GM20431 (cell line): Measurements from ENCODE around the gene ALDH1L1.

Source experiments
- in situ Hi-C: fragments of 300-500 bp; cut with MseI, MboI; formaldehyde crosslinking; loops from one replicate; pipeline ENCODE4 v1.15.0; 2020; ENCODE audit warnings: low sequenced_read_pairs; ENCODE audit not compliant: unreplicated experiment

ALDH1L1 gene

GRCh38 chr3:126197343-126197742, 17.0 kb upstream of the ALDH1L1 start:
- in situ Hi-C loops = no loop called here

GRCh38 chr3:126194713-126195305, 14.4 kb upstream of the ALDH1L1 start:
- in situ Hi-C loops = no loop called here

GRCh38 chr3:126191246-126191645, 10.9 kb upstream of the ALDH1L1 start:
- in situ Hi-C loops = no loop called here

- in situ Hi-C loops = no loop called here
Observed at GRCh38 chr3:126187920-126188319, 7.5 kb upstream of the ALDH1L1 start.

- in situ Hi-C loops = no loop called here
Observed at GRCh38 chr3:126186749-126187148, 6.4 kb upstream of the ALDH1L1 start.

DNA sequence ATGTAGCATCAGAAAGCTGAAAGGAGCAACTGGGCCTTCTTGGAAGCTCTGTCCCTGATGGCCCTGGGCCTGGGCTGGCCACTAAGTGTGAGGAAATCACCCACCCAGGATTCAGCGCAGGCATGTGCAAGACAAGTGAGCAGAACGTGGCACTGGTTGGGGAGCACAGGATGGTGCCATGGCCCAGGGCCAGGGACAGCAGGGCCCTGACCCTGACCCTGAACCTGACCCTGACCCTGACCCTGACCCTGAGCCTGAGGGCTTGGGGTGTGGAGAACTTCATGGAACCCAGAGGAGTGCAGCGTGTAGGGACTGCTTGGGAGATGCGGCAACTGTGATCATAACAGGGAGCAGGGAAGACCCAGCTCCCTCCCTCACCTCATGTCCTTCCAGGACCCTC, 5.9 kb upstream of the ALDH1L1 start:
- in situ Hi-C loops = no loop called here

DNA sequence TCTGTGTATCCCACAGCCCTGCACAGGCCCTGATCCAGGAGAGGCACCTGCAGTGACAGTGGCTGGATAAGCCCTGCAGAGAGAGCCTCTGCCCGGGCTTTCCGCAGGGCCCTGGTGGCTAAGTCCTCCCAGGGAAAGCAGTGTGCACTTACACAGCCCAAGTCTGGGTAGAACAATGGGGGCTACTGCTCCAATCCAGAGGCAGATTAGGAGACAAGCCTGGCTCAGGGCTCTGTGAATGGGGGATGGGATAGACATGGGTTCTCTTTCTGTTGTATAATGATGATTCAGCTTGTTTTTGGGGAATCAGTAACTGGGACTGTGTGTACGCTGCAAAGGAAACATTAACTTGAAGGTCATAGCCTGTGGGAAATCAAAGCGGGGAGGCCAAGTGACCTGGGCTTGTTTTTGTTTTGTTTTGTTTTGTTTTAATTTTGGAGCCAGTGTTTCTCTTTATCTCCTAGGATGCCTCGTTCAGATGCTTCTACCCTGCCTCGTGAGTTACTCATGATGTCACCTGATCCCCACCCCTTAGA, 4.1 kb upstream of the ALDH1L1 start:
- in situ Hi-C loops = no loop called here

- in situ Hi-C loops = no loop called here
Observed at GRCh38 chr3:126181398-126181725, 976 bp upstream of the ALDH1L1 start.

DNA sequence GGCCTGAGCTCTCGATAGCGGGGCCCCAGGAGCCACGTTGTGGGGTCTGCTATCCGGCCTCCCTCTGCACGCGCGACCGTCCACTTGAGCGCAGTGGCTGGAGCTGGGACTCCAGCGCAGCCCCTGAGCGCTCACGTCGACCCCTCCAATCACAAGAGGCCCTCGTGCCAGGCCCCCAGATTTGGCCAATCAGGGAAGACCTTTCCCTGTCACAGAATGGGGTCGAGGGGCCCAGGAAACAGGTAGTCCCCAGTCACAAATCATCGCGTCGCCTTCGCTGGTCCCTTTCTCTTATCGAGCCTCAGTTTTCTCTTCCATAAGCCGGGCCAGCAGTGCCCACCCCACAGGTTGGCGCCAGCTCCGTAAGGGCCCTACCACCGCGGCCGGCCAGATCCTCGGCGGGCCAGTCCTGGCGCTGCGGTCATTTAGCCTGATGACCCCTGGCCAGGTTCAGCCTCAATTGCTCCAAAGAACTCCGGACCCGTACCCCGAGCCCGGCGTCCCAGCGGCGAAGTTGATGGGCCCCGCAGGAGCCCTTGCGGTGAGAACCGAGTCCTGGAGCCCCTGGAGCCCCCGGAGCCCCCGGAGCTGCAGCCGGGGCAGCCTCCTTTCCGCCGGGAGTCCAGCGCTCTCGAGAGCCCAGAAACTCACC, 435 bp downstream of the ALDH1L1 start:
- in situ Hi-C loops = no loop called here

GRCh38 chr3:126170073-126170777, 10.2 kb downstream of the ALDH1L1 start:
- in situ Hi-C loops = no loop called here

GRCh38 chr3:126167566-126167965, 12.8 kb downstream of the ALDH1L1 start:
- in situ Hi-C loops = no loop called here

- in situ Hi-C loops = no loop called here
Observed at GRCh38 chr3:126166009-126166408, 14.4 kb downstream of the ALDH1L1 start.

DNA sequence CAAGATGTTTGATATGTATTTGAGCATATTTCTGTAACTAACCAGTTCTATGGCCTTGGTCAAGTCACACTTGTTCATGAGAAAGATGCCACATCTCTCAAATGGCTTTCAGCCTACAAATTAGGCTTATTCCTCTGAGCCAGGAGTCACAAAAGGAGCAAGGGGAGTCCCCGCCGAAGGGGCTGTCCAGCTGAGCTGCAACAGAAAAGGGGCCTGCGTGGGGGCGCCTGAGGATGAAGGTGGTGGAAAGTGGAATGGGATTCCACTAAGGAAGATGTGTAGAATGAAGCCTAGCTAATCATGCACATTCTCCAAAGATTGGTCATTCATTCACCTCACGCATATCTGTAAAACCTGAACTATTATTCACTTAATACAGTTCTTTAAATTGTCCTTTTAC, 19.1 kb downstream of the ALDH1L1 start:
- in situ Hi-C loops = no loop called here

- in situ Hi-C loops = no loop called here
Observed at GRCh38 chr3:126160243-126161210, 19.9 kb downstream of the ALDH1L1 start.

- in situ Hi-C loops = no loop called here
Observed at GRCh38 chr3:126159476-126159875, 20.9 kb downstream of the ALDH1L1 start.

- in situ Hi-C loops = no loop called here
Observed at GRCh38 chr3:126158912-126159454, 21.4 kb downstream of the ALDH1L1 start.

DNA sequence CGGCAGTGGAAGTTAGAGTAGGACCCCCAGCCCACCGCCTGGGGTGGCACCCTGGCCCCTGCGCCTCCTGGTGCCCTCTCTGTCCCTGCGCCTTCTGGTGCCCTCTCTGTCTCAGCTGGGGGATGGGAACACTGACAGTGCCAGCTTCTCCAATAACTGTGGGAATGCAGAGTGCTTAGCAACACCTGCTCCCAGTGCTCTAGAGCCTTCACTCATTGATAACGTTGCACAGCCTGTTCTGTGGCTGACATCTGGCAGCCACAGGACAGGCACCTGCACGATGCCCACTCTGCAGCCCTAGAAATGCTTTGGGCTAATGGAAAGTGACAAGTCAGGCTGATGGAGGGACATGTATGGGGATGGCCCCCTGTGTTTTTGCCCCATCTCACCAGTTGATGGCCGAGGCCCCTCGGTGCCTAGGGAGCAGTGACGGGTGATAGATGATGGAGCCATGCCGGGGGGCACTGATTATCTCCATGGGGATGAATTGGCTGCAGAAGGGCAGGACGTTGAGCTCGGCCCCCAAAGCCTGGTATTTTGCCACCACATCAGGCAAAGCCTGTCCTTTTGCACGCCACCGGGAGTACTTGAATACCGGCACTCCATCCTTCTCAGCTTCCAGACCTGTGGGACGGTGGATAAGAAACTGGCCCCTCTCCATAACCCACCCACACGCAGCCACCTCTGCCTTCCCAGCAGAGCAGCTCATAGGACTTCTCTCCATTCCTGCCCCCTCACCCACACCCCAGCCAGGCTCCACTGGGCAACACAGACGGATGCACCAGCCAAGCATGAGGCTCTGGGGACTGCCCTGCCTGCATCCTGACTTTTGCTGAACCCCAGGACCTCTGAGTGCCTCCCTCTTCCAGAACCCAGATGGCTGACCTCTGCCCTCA, 22.1 kb downstream of the ALDH1L1 start:
- in situ Hi-C loops = no loop called here

DNA sequence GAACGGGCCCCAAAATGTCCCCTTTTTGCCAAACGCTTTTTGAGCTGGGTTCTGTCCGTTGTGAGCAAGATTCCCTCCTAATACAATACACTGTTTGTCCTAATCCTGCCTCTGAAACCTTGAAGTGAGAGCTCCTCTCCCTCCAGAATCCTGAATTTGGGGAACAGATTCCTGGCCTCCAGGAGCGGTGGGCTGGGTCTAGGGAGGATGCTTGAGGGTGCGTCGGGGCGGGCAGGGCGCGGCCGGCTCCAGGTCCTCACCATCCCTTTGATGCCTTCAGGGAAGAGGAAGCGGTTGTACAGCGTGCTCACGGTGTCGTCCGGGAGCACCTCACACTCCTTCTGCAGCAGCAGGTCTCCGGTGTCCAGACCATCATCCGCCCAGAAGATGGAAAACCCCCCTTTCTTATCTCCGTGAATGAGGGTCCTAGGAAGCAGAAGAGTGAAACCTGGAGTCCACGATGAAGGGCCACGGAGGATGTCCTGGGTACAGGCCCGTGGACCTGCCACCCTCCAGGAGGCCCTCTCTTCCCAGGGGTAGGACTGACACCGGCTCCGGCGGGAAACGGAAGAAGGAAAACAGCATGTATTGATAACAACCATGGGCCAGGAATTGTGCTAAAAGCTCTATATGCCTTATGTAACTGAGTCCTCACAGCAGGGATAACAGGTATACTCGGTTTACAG, 23.2 kb downstream of the ALDH1L1 start:
- in situ Hi-C loops = no loop called here
